Measurements from ENCODE around the gene BRMS1L. TPM values are rescaled to one million over a fixed set of nuclear protein-coding genes. Genes with fewer than 3 reads are reported as not detected.

BRMS1L gene
- total RNA-seq, 1 donor from 2014 or later = 15.6 TPM

DNA sequence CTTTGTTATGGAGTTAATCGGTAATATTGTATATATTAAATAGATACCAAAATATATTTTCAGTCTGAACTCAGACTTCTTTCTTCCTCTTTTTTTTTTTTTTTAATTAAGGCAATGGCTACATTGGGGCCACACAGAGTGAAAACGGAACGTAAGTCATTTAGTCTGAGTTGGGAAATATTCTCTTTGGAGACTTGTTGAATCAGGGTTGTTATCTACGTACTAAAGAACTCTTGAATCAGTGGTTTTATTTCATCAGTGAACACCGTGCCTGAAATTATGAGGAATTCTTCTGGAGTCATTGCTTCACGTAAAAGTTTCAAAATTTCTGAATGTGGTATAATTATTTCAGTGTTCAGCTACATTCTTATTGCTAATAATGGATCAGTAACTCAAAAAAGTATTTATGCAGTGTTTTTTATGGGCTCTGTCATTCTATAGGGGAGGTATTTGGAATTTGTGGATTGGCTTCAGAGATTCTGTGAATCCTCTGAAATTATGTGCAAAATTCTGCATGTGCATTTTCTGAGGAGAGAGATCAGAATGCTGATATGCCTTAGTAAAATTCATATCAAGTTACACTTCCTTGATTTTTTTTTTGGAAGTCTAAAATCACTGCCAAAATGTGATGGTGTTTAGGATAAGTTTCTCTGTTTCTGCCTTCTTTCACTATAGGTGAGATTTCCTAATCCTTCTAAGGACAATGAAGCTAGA lies 39.6 kb downstream of the BRMS1L start:
- DNase-seq = no peak

DNA sequence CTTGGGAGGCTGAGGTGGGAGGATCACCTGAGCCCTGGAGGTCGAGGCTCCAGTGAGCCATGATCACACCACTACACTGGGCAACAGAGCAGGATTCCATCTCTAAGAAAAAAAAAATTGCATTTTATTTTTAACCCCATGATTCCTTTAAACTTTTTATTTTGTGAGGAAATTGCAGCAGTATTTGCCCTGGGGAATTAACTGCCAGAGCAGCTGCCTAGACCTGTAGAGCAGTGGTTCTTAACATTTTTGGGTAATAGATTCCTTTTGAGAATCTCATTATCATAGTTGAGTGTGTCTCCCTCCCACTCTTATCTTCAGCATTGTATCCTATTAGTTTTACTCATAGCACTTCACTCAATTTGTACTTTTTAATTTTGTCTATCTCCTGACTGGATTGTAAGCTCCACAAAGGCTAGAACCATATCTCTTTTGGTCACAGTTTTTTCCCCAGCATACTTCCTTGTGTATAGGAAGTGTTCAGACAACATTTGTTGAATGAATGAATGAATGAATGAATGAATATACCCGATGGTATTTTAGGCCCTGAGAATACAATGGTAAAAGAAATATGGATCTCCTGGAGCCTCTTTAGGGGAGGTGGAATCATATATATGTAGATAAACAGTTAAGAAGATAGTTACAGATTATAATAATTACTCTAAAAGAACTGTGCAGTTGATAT lies 40.6 kb downstream of the BRMS1L start:
- DNase-seq = no peak

GRCh38 chr14:35867280-35867629 lies 41.1 kb downstream of the BRMS1L start:
- DNase-seq = no peak

GRCh38 chr14:35875296-35875695 lies 49.2 kb downstream of the BRMS1L start:
- DNase-seq = no peak

- DNase-seq = no peak
Observed at GRCh38 chr14:35877276-35877675, 51.1 kb downstream of the BRMS1L start.

DNA sequence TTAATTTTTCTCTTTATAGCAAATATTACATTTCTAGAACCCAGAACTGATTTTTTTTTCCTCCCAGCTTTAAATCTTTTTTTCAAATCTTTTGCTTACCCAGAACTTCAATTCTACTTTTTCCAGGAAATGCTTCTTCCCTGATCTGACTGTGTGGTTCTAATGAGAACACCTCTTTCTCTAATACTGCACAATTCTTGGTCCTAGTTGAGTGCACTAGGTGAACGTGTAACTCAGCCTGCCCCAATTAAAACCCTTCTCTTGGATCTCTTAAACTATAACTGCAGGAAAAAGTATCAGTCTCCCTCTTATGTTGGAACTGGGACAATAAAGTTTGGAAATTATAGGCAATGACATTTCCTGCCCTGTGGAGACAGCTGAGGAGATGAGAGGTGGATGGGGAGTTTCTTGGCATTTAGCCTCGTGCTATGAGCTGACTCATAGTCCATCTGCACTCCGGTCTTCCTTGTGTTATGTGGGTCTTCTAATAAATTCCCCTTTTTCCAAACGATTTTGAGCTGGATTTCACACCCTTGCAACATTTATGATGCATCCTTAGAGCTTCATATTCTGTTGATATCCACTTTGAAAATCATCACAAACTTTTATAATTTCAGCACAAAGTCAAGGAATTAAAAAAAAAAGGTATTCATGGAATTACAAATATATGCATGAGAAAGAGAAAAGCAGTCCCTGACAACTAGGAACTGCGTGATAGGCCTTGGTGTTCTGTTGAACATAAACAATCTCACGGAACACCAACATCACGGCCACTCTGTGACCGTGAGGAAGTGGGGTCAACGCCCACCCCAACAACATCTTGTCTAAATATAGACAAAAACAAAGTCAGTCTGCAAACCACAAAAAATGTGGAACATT lies 52.4 kb downstream of the BRMS1L start:
- peak; percentile 67 for DNase-seq

DNA sequence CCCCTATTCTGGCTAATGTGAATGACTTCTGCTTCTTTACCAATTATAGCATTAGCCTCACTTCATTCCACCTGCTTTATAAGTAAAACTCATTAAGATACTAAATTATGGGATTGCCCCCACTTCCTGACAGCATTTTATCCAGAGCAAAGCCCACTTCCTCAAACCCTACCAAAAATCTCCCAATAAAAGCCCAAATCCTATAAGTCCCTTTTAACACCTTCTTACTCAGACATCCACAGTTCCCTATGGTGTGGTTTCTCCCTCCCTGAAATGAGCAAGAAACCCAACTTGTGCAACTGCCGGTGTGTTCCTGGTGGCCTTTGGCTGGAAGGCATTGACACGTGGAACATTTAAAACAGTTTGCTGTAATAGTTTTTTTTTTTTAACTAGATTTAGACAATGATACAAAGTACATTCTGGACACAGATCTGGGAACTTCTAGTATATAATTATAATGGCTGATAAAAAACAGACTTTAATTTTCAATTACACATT lies 53.1 kb downstream of the BRMS1L start:
- no peak for DNase-seq

- no peak for DNase-seq
Observed at GRCh38 chr14:35879654-35880249, 53.6 kb downstream of the BRMS1L start.

GRCh38 chr14:35881280-35881679 lies 55.1 kb downstream of the BRMS1L start:
- no peak for DNase-seq

- DNase-seq = peak; percentile 43
Observed at GRCh38 chr14:35883677-35884293, 57.6 kb downstream of the BRMS1L start.

DNA sequence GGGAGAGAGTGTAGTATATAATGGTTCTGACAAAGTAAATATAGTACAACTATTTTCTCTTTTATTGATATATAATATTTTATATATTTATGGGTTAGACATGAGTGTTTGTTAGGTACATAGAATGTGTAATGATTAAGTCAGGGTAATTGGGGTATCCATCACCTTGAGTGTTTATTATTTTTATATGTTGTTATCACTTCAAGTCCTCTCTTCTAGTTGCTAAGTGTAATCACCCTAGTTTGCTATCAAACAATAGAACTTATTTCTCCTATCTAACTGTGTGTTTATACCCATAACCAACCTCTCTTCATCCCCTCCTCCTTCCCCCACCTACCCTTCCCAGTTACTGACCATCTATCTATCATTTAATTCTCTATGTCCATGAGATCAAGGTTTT lies 64.2 kb downstream of the BRMS1L start:
- no peak for DNase-seq

GRCh38 chr14:35895256-35895655 lies 69.1 kb downstream of the BRMS1L start:
- DNase-seq = no peak

- peak; percentile 18 for DNase-seq
Observed at GRCh38 chr14:35897616-35898111, 71.5 kb downstream of the BRMS1L start.

DNA sequence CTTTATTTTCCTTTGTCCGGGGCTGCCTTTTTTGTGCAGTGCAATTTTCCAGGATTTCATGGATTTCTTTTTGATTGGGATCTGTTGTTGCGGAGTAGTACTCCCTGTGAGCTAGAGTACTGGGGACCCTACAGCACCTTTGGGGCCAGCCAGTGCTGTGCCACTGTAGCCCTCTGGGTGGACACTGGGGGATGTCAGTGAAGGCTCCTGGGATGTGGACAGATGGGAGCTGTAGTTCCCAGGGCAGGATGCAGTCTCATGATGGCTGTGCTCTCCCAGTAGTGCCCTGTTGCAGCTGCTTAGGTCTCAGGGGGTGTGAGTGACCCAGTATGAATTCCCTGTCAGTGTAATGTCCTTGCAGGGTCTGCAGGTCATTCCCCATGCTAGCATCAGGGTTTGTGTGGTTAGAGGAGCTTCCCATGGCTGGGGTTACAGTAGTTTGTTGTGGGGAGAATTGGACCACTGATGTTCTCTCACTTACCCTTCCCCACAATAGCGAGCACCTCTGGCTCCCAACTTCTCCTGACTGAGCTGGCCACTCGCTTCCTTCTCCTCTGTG lies 72.2 kb downstream of the BRMS1L start:
- DNase-seq = no peak

DNA sequence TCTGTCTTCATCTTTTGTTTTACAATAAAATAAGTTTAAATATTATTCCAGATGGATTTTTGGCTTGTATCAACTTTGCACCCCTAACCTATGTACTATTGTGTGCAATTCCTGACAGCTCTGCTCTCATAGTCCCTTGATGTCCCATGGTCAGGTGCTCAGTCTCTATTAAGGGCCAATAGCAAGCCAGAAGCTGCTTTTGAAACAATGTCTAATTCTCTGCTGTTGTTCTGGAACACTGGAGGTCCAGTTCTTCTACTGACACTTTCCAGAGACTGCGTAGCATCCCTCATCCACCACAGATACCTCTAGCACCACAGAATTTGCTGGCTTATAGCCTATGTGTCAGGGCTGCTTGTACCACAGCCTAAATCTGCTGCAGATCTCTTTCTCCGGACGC lies 74.6 kb downstream of the BRMS1L start:
- no peak for DNase-seq

DNA sequence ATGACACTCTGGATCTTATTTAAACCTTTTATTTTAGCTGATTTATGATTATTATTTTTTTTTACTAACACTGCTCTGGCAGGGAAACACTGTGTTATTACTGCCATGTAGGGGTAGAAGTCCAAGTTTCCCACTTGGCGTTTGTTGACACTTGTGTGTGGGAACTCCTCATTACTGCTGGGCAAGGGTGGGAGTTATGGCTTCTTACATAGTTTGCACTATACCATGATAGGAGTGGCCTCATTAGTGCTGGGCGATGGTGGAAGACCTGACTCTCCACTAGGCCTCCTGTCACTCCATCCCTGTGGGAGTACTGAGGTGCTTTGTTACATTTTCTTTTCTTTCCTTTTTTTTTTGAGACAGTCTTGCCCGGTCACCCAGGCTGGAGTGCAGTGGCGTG lies 83.5 kb downstream of the BRMS1L start:
- DNase-seq = no peak

DNA sequence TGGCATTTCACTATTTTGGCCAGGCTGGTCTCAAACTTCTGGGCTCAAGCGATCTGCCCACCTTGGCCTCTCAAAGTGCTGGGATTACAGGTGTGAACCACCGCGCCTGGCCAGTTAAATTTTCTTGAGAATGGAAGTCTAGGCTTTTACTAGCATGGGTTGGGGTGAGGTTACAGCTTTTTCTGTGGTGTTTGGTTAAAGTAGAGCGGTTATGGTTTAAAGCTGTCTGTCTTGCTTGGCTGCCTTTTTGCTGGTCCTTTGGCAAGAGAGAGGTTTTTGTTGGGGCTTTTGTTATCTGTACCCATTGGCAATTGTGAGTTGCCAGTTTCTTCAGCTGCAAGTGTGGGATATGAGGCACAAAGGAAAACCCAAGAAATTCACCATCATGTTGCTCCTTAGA lies 84.1 kb downstream of the BRMS1L start:
- DNase-seq = no peak

DNA sequence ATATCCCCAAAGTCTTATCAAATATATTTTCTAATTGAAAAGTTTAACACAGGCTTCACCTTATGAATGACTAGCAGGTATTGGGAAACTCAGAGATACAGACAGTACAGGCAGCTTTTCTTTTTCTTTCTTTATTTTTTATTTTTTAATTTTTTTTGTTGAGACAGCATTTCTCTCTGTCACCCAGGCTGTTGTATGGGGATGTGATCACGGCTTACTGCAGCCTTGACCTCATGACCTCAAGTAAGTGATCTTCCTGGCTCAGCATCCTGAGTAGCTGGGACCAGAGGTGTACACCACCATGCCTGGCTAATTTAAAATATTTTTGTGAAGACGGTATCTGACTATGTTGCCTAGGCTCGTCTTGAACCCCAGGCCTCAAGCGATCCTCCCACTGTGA lies 85.0 kb downstream of the BRMS1L start:
- no peak for DNase-seq

DNA sequence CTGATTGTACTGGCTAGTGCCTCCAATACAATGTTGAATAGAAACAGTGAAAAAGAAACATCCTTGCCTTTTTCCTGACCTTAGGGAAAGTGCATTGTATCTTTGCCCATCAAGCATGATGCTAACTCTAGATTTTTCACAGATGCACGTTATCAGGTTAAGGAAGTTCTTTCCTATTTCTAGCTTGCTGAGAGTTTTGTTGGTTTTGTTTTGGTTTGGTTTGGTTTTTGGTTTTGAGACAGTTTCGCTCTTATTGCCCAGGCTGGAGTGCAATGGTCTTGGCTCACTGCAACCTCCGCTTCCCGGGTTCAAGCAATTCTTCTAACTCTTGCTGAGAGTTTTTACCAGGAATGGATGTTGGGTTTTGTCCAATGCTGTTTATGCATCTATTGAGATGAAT lies 89.0 kb downstream of the BRMS1L start:
- DNase-seq = no peak

DNA sequence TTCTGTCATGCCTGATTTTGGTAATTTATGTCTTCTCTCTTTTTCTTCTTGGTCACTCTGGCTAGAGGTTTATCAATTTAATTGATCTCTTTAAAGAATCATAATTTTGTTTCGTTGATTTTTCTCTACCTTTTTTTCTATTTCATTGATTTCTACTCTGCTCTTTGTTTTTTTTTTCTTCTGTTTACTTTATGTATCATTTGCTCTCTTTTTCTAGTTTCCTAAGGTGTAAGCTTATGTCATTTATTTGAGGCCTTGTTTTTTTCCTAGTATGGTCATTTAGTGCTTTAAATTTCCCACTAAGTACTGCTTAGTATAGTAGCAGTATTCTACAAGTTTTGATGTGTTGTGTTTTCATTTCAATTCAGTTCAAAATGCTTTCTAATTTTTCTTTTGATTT lies 89.6 kb downstream of the BRMS1L start:
- no peak for DNase-seq
